K562 (cell line): ENCODE measurements around the gene AIMP2.

Source experiments
- CHAMP1 ChIP-seq: fragments of 450-650 bp; IDR thresholded peaks from 2 replicates; pipeline ENCODE4 v1.6.1; 2016; ENCODE audit warnings: mild to moderate bottlenecking
- HNRNPL ChIP-seq: fragments of 200-400 bp; formaldehyde crosslinking; IDR thresholded peaks from 2 replicates; pipeline ENCODE4 v1.6.1; 2017; ENCODE audit warnings: low read depth, mild to moderate bottlenecking, low read length
- KDM1A ChIP-seq, 2 experiments: fragments of 450-650 bp; IDR thresholded peaks; 2 replicates each; pipeline ENCODE4 v1.6.1; 2016; ENCODE audit warnings: mild to moderate bottlenecking in 2 of 2
- MYC ChIP-seq, 2 experiments: fragments of 250-450 bp in 1 of 2; sonication (Bioruptor Pico) in 1 of 2; IDR thresholded peaks; 2 replicates each; pipeline versions ENCODE4 v1.5.1 to v1.6.1; 2012 to 2021; ENCODE audit warnings: low read depth in 2 of 2, borderline replicate concordance in 1 of 2, improper control_type of control experiment in 1 of 2, low read length in 1 of 2, mild to moderate bottlenecking in 1 of 2, moderate library complexity in 1 of 2
- NR2C1 ChIP-seq, 2 experiments: fragments of 450-650 bp; IDR thresholded peaks; 2 replicates each; pipeline ENCODE4 v1.6.1; 2017; ENCODE audit warnings: mild to moderate bottlenecking in 2 of 2, antibody characterized with exemption in 1 of 2, inconsistent platforms in 1 of 2, missing compliant biosample characterization in 1 of 2, missing genetic modification characterization in 1 of 2
- SIN3B ChIP-seq: fragments of 450-650 bp; IDR thresholded peaks from 2 replicates; pipeline ENCODE4 v1.6.1; 2017; ENCODE audit warnings: low read depth, mild to moderate bottlenecking, moderate library complexity
- SMAD3 ChIP-seq: fragments of 450-650 bp; formaldehyde crosslinking; conservative IDR thresholded peaks from 2 replicates; pipeline ENCODE4 v1.4.0; 2020; ENCODE audit warnings: mild to moderate bottlenecking
- STAT5A ChIP-seq: IDR thresholded peaks from 2 replicates; pipeline ENCODE4 v1.6.1; 2012; ENCODE audit warnings: low read length, inconsistent platforms, borderline replicate concordance
- TAF1 ChIP-seq: IDR thresholded peaks from 2 replicates; pipeline ENCODE4 v1.6.1; 2011; ENCODE audit warnings: mild to moderate bottlenecking, low read length, moderate library complexity; ENCODE audit not compliant: insufficient read depth, control insufficient read depth, severe bottlenecking; ENCODE audit errors: extremely low read depth
- ZNF766 ChIP-seq: fragments of 200-800 bp; sonication (Bioruptor generic); conservative IDR thresholded peaks from 2 replicates; pipeline ENCODE4 v1.6.1; 2016; ENCODE audit warnings: missing genetic modification characterization, missing compliant biosample characterization
- TF ChIP-seq, protein P1 (sequence below), 3 experiments: IDR thresholded peaks in 2 of 3; conservative IDR thresholded peaks in 1 of 3; 2 replicates each; pipeline ENCODE4 v1.5.1; 2011 to 2012; ENCODE audit warnings: low read length in 3 of 3, mild to moderate bottlenecking in 3 of 3, control low read depth in 2 of 3, improper control_type of control experiment in 1 of 3, inconsistent platforms in 1 of 3, low read depth in 1 of 3, mixed read lengths in 1 of 3, moderate library complexity in 1 of 3; ENCODE audit not compliant: insufficient read depth in 2 of 3
- TF ChIP-seq, protein P2 (sequence below): sonication (generic); formaldehyde crosslinking; IDR thresholded peaks from 2 replicates; pipeline ENCODE4 v1.8.1; 2023; ENCODE audit warnings: mild to moderate bottlenecking, missing genetic modification reagents, moderate library complexity

- no peak for TF ChIP-seq ZNF766 (CRISPR knock-in tag)
- TF ChIP-seq KDM1A (IDR thresholded peaks at IDR 0.05) = no peak
- no peak for TF ChIP-seq TAF1
- TF ChIP-seq, protein P1, sequence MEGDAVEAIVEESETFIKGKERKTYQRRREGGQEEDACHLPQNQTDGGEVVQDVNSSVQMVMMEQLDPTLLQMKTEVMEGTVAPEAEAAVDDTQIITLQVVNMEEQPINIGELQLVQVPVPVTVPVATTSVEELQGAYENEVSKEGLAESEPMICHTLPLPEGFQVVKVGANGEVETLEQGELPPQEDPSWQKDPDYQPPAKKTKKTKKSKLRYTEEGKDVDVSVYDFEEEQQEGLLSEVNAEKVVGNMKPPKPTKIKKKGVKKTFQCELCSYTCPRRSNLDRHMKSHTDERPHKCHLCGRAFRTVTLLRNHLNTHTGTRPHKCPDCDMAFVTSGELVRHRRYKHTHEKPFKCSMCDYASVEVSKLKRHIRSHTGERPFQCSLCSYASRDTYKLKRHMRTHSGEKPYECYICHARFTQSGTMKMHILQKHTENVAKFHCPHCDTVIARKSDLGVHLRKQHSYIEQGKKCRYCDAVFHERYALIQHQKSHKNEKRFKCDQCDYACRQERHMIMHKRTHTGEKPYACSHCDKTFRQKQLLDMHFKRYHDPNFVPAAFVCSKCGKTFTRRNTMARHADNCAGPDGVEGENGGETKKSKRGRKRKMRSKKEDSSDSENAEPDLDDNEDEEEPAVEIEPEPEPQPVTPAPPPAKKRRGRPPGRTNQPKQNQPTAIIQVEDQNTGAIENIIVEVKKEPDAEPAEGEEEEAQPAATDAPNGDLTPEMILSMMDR (IDR thresholded peaks at IDR 0.05 in 2 of 3, conservative IDR thresholded peaks at IDR 0.05 in 1 of 3; ENCODE audit: insufficient read depth in 2 of 3, low read depth in 1 of 3, low read length in 3 of 3) = no peak
- no peak for TF ChIP-seq STAT5A
- TF ChIP-seq HNRNPL = no peak
- TF ChIP-seq, protein P2, sequence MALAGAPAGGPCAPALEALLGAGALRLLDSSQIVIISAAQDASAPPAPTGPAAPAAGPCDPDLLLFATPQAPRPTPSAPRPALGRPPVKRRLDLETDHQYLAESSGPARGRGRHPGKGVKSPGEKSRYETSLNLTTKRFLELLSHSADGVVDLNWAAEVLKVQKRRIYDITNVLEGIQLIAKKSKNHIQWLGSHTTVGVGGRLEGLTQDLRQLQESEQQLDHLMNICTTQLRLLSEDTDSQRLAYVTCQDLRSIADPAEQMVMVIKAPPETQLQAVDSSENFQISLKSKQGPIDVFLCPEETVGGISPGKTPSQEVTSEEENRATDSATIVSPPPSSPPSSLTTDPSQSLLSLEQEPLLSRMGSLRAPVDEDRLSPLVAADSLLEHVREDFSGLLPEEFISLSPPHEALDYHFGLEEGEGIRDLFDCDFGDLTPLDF (CRISPR knock-in tag) = no peak
- TF ChIP-seq MYC (IDR thresholded peaks at IDR 0.05; ENCODE audit: low read depth, low read length) = no peak
- TF ChIP-seq MYC (CRISPR knock-in tag; IDR thresholded peaks at IDR 0.05; ENCODE audit: borderline replicate concordance, low read depth) = no peak
- TF ChIP-seq NR2C1 (IDR thresholded peaks at IDR 0.05) = no peak
- no peak for TF ChIP-seq NR2C1 (tag; IDR thresholded peaks at IDR 0.05)
- no peak for TF ChIP-seq SMAD3 (CRISPR knock-in tag)
- no peak for TF ChIP-seq SIN3B
- TF ChIP-seq CHAMP1 = no peak
These were observed 26.1 kb downstream of the AIMP2 start for GRCh38 chr7:6035165-6035564.
